GM12878 (cell line): ENCODE measurements around the gene FGF14. TPM values are rescaled to one million over a fixed set of nuclear protein-coding genes. Genes with fewer than 3 reads are reported as not detected.

Experiments
- ATAC-seq: fragments of 200-7000 bp; cut with Tn5 transposase; 3 replicates; pipeline ENCODE4 v1.9.1; 2020; ENCODE audit warnings: mild to moderate bottlenecking, moderate library complexity
- BruUV-seq: library from RNA; stranded (reverse); fragments of 400-500 nt; replicated peaks from 2 replicates; lab custom pipeline; 2021; lab: Mats Ljungman, UMichigan
- CTCF ChIA-PET: fragments of 300-600 bp; sonication (Branson Sonifier 250); formaldehyde crosslinking; extraction: SDS; loops from one replicate; lab custom pipeline; 2021; ENCODE audit warnings: inconsistent platforms; lab: Yijun Ruan, JAX
- POLR2A ChIA-PET: fragments of 350-600 bp; formaldehyde crosslinking; extraction: SDS; loops from one replicate; lab custom pipeline; 2021; ENCODE audit warnings: inconsistent platforms; lab: Charles Lee
- RAD21 ChIA-PET: fragments of 300-600 bp; sonication (Branson Sonifier 250); formaldehyde crosslinking; loops from one replicate; lab custom pipeline; 2023; ENCODE audit warnings: antibody characterized with exemption; ENCODE audit not compliant: unreplicated experiment; lab: Charles Lee
- SMC1A ChIA-PET: fragments of 300-600 bp; sonication (Branson Sonifier 250); formaldehyde crosslinking; loops from one replicate; lab custom pipeline; 2023; ENCODE audit not compliant: unreplicated experiment, uncharacterized antibody; lab: Charles Lee
- DNase-seq: peaks from one replicate; pipeline ENCODE4 v3.0.0-alpha.2; 2011; ENCODE audit warnings: low read depth, low spot score
- FAIRE-seq: peaks from 3 replicates; lab custom pipeline; 2011; peaks lifted over from hg19 to GRCh38; lab: Jason Lieb, UNC
- H2AFZ ChIP-seq: 2 replicates; pipeline ENCODE4 v1.6.0; 2011; ENCODE audit warnings: low read depth, low read length, control low read depth; ENCODE audit not compliant: control insufficient read depth
- H3K27ac ChIP-seq: 2 replicates; pipeline ENCODE4 v1.5.1; 2011; ENCODE audit warnings: control low read depth; ENCODE audit not compliant: control insufficient read depth, insufficient read depth
- H3K27me3 ChIP-seq, 2 experiments: replicated peaks in 1 of 2; 2 replicates each; pipeline versions ENCODE4 v1.6.0 to v1.6.1; 2011; ENCODE audit warnings: low read length in 1 of 2; ENCODE audit not compliant: control insufficient read depth in 2 of 2, insufficient read depth in 2 of 2
- H3K36me3 ChIP-seq, 2 experiments: 2 replicates each; pipeline ENCODE4 v1.5.1; 2011; ENCODE audit warnings: low read length in 1 of 2; ENCODE audit not compliant: control insufficient read depth in 2 of 2, insufficient read depth in 2 of 2
- H3K4me1 ChIP-seq: 2 replicates; pipeline ENCODE4 v1.6.1; 2011; ENCODE audit warnings: mild to moderate bottlenecking, low read length, moderate library complexity, mixed read lengths; ENCODE audit not compliant: control insufficient read depth, insufficient read depth
- H3K4me2 ChIP-seq: 2 replicates; pipeline ENCODE4 v1.6.0; 2011; ENCODE audit warnings: control low read depth; ENCODE audit not compliant: control insufficient read depth, insufficient read depth
- H3K4me3 ChIP-seq: fragments of 200-600 bp; sonication (generic); 2 replicates; pipeline ENCODE4 v1.5.1; 2016
- H3K79me2 ChIP-seq: 2 replicates; pipeline ENCODE4 v1.6.0; 2011; ENCODE audit warnings: low read length; ENCODE audit not compliant: control insufficient read depth, insufficient read depth
- H3K9ac ChIP-seq: 2 replicates; pipeline ENCODE4 v1.8.0; 2011; ENCODE audit warnings: low read length, control low read depth, mixed read lengths; ENCODE audit not compliant: control insufficient read depth, insufficient read depth
- H3K9me3 ChIP-seq: replicated peaks from 3 replicates; pipeline ENCODE4 v1.5.1; 2011; ENCODE audit warnings: mild to moderate bottlenecking, low read length; ENCODE audit not compliant: control insufficient read depth, insufficient read depth
- H4K20me1 ChIP-seq: 2 replicates; pipeline ENCODE4 v1.6.0; 2011; ENCODE audit not compliant: control insufficient read depth, insufficient read depth
- ATF2 ChIP-seq: IDR thresholded peaks from 2 replicates; pipeline ENCODE4 v1.6.1; 2012; ENCODE audit warnings: low read length, inconsistent platforms
- EGR1 ChIP-seq, 2 experiments: IDR thresholded peaks; 1 replicate in 1 of 2; 2 replicates in 1 of 2; pipeline ENCODE4 v1.6.1; 2011 to 2012; ENCODE audit warnings: low read depth in 2 of 2, low read length in 2 of 2, borderline replicate concordance in 1 of 2, mild to moderate bottlenecking in 1 of 2, moderate library complexity in 1 of 2
- ESRRA ChIP-seq: IDR thresholded peaks from 2 replicates; pipeline ENCODE4 v1.6.1; 2012; ENCODE audit warnings: mild to moderate bottlenecking, low read length, improper control_type of control experiment
- MEF2B ChIP-seq: fragments of 450-650 bp; IDR thresholded peaks from 2 replicates; pipeline ENCODE4 v1.6.1; 2018; ENCODE audit warnings: mild to moderate bottlenecking, moderate library complexity; ENCODE audit not compliant: partially characterized antibody, poor library complexity, severe bottlenecking
- NKRF ChIP-seq: fragments of 450-650 bp; conservative IDR thresholded peaks from 2 replicates; pipeline ENCODE4 v1.6.1; 2017; ENCODE audit warnings: mild to moderate bottlenecking, moderate library complexity
- NR2C2 ChIP-seq: IDR thresholded peaks from 2 replicates; pipeline ENCODE4 v1.6.1; 2011; ENCODE audit warnings: borderline replicate concordance, low read depth; ENCODE audit not compliant: control insufficient read depth, insufficient read length
- RUNX3 ChIP-seq: IDR thresholded peaks from 2 replicates; pipeline ENCODE4 v1.6.1; 2012; ENCODE audit warnings: low read length, inconsistent platforms
- TBL1XR1 ChIP-seq: IDR thresholded peaks from 2 replicates; pipeline ENCODE4 v1.6.1; 2012; ENCODE audit warnings: low read depth, low read length, improper control_type of control experiment
- YBX1 ChIP-seq: fragments of 450-650 bp; IDR thresholded peaks from 2 replicates; pipeline ENCODE4 v1.6.1; 2016; ENCODE audit warnings: antibody characterized with exemption
- YY1 ChIP-seq: IDR thresholded peaks from 2 replicates; pipeline ENCODE4 v1.6.1; 2011; ENCODE audit warnings: low read depth, mild to moderate bottlenecking, low read length
- ZNF274 ChIP-seq: IDR thresholded peaks from one replicate; pipeline ENCODE4 v1.8.0; 2011; ENCODE audit not compliant: insufficient read length, insufficient read depth
- WGBS: methylation state at CpG from one replicate; pipeline ENCODE4 v1.1.6; 2016; ENCODE audit warnings: low lambda C conversion rate; ENCODE audit not compliant: insufficient replicate concordance, insufficient coverage; ENCODE audit errors: missing lambda C conversion rate; 5-methylcytosine and 5-hydroxymethylcytosine counted together
- in situ Hi-C: fragments of 300-500 bp; cut with MboI; formaldehyde crosslinking; loops from 9 replicates; pipeline ENCODE4 v1.14.3; 2018; ENCODE audit warnings: mixed read lengths
- intact Hi-C: fragments of 100-400 bp; cut with micrococcal nuclease; formaldehyde crosslinking; loops from one replicate; pipeline ENCODE4 v1.14.2; 2022; ENCODE audit not compliant: unreplicated experiment
- polyA plus RNA-seq, 11 experiments: library from polyadenylated mRNA; depleted of rRNA in 4 of 11; unstranded in 6 of 11; stranded (reverse) in 5 of 11; fragments of >200 nt; fragmentation: Nextera tagmentation in 4 of 11; fragmentation: Illumina TruSeq in 1 of 11; extraction: Ambion mirVana in 4 of 11; extraction: Trizol in 1 of 11; gene quantifications; 1 replicate in 1 of 11; 2 replicates in 10 of 11; pipeline versions ENCODE4 v1.2.1 to v1.2.3, GENCODE V29; 2011 to 2016; ENCODE audit warnings: inconsistent platforms in 2 of 11, missing spikeins in 2 of 11, low read depth in 1 of 11
- total RNA-seq, 4 experiments: library from RNA; depleted of rRNA in 3 of 4; stranded (reverse); fragments of >200 nt in 3 of 4; fragmentation: Illumina TruSeq in 1 of 4; extraction: Trizol in 1 of 4; gene quantifications; 2 replicates each; pipeline versions ENCODE4 v1.2.1 to v1.2.3, GENCODE V29; 2013 to 2021

FGF14 gene
- total and polyA plus RNA-seq, 10 of the 15 experiments (the other 5 are each of a cell fraction or from before 2014, with no cell fraction given): under 0.01 to 0.44 (median 0.04) TPM

DNA sequence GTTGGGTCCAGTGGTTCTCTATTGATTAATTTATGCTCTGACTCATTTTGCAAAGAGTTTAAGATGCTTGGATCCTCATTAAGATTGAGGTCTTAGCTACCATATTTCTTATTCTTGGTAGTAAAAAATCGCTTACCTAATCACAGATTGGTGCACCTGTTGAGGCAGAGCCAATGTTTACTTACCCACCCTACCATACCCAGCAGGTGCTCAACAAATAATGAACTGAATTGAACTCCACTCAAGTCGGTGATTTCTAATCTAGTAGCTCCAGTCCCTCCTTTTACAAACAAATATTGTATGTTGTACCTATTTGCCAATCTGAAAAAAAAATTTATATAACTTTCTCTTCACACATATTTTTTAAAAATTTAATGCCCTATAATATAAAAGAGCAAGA, 361.0 kb downstream of the FGF14 start:
- H3K9ac ChIP-seq: no peak overlapping the region
- H3K27ac ChIP-seq: no peak overlapping the region
- no peak for TF ChIP-seq EGR1 (IDR thresholded peaks at IDR 0.05; ENCODE audit: borderline replicate concordance in 1 of 2, low read depth in 2 of 2, low read length in 2 of 2)
- no peak for TF ChIP-seq YBX1
- no peak for TF ChIP-seq ATF2
- TF ChIP-seq ZNF274: no peak
- TF ChIP-seq MEF2B: no peak
- no peak for TF ChIP-seq NKRF
- no peak for TF ChIP-seq RUNX3
- TF ChIP-seq ESRRA: no peak
- TF ChIP-seq TBL1XR1: no peak
- no peak for TF ChIP-seq NR2C2
- TF ChIP-seq YY1: no peak
- DNase-seq (no peak), FAIRE-seq (no peak), ATAC-seq (no peak)
- WGBS: 0% methylated on average over 2 of the region's 2 CpGs
- in situ Hi-C loops (no loop called here), intact Hi-C loops (no loop called here)
- ChIA-PET SMC1A (no interaction called here), CTCF (no interaction called here), RAD21 (no interaction called here), POLR2A (no interaction called here)
- no peaks in the 10 kb centered on the region for H3K79me2 ChIP-seq
- no TSS peak for BruUV-seq
- H3K4me3 ChIP-seq: no peak overlapping the region
- no peaks in the 10 kb centered on the region for H3K4me1 ChIP-seq
- H3K27me3 ChIP-seq: no peaks in the 10 kb centered on the region
- H3K9me3 ChIP-seq: no peaks in the 10 kb centered on the region
- H3K4me2 ChIP-seq: no peak overlapping the region
- no peaks in the 10 kb centered on the region for H3K36me3 ChIP-seq
- no peak overlapping the region for H2AFZ ChIP-seq
- H4K20me1 ChIP-seq: no peaks in the 10 kb centered on the region
